Rectal smooth muscle tissue (tissue), 1 donor: ENCODE results near the gene GRIN2D.
A peak's percentile ranks its signal among the peaks of the same experiment; 100 is the strongest.

Source experiments
- H3K27ac ChIP-seq: one replicate; pipeline ENCODE4 v1.7.0; 2013; ENCODE audit warnings: low read depth, low read length, inconsistent platforms
- H3K27me3 ChIP-seq: one replicate; pipeline ENCODE4 v1.7.0; 2013; ENCODE audit warnings: low read length; ENCODE audit not compliant: control insufficient read depth, insufficient read depth
- H3K36me3 ChIP-seq: one replicate; pipeline ENCODE4 v1.7.0; 2013; ENCODE audit warnings: low read length; ENCODE audit not compliant: control insufficient read depth, insufficient read depth
- H3K4me1 ChIP-seq: one replicate; pipeline ENCODE4 v1.7.0; 2013; ENCODE audit warnings: low read length; ENCODE audit not compliant: control insufficient read depth, insufficient read depth
- H3K4me3 ChIP-seq: one replicate; pipeline ENCODE4 v1.7.0; 2013; ENCODE audit warnings: low read length
- H3K9ac ChIP-seq: one replicate; pipeline ENCODE4 v1.7.0; 2013; ENCODE audit warnings: low read length

Gene GRIN2D

DNA sequence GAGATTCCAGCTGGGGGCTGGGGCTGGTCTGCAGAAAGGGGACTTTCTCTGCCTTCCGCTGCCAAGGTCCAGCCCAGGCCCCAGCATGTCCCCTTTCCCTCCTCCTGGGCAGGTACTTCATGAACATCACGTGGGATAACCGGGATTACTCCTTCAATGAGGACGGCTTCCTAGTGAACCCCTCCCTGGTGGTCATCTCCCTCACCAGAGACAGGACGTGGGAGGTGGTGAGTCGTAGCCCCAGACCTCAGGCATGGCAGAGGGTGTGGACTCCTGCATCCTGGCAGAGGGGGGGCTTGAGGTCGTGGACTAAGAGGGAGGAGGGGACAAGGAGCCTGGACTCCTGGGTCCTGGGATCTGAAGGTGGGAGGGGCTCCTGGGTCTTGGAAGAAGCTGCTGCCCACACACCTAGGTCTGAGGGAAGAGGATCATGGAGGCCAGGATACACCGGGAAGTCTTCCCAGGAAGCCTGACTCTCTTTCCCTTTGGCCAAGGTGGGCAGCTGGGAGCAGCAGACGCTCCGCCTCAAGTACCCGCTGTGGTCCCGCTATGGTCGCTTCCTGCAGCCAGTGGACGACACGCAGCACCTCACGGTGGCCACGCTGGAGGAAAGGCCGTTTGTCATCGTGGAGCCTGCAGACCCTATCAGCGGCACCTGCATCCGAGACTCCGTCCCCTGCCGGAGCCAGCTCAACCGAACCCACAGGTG, 20.6 kb downstream of the GRIN2D start:
- Histone ChIP-seq H3K4me3 (no peak overlapping the region), H3K9ac (no peak overlapping the region), H3K27me3 (peaks cover 5% of the 10 kb centered on the region), H3K27ac (no peak overlapping the region), H3K36me3 (no peaks in the 10 kb centered on the region), H3K4me1 (no peaks in the 10 kb centered on the region)

GRCh38 chr19:48415395-48415794, 21.9 kb downstream of the GRIN2D start:
- H3K9ac ChIP-seq = no peak overlapping the region
- H3K36me3 ChIP-seq = no peaks in the 10 kb centered on the region
- H3K27me3 ChIP-seq = peaks cover 5% of the 10 kb centered on the region
- no peak overlapping the region for H3K4me3 ChIP-seq
- H3K4me1 ChIP-seq = no peaks in the 10 kb centered on the region
- H3K27ac ChIP-seq = no peak overlapping the region

- H3K36me3 ChIP-seq = no peaks in the 10 kb centered on the region
- H3K9ac ChIP-seq = no peak overlapping the region
- H3K27ac ChIP-seq = no peak overlapping the region
- H3K4me1 ChIP-seq = no peaks in the 10 kb centered on the region
- H3K27me3 ChIP-seq = peaks cover 5% of the 10 kb centered on the region
- H3K4me3 ChIP-seq = no peak overlapping the region
These were observed 22.3 kb downstream of the GRIN2D start for GRCh38 chr19:48415806-48416221.

DNA sequence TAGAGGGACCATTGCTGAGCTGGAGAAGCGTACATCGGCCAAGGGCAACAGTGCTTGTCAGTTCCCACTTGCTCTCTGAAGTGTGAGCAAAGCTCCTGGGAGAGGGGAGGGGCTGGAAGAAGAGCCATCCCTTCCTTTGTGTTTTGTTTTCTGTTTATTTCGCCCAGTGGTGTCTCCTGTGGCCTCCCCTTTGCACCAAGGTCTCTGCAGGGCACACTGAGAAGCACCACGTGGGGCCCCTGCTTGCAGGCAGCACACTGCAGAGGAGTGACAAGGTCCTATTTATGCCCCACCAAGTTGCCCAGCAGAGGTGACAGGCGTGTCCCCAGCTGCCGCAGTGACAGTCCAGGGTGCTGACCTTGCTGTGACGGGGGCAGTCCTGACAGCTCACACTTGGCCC, 24.0 kb downstream of the GRIN2D start:
- no peak overlapping the region for H3K9ac ChIP-seq
- no peak overlapping the region for H3K4me3 ChIP-seq
- no peak overlapping the region for H3K27ac ChIP-seq
- H3K4me1 ChIP-seq = no peaks in the 10 kb centered on the region
- peaks cover 5% of the 10 kb centered on the region for H3K27me3 ChIP-seq
- H3K36me3 ChIP-seq = no peaks in the 10 kb centered on the region

DNA sequence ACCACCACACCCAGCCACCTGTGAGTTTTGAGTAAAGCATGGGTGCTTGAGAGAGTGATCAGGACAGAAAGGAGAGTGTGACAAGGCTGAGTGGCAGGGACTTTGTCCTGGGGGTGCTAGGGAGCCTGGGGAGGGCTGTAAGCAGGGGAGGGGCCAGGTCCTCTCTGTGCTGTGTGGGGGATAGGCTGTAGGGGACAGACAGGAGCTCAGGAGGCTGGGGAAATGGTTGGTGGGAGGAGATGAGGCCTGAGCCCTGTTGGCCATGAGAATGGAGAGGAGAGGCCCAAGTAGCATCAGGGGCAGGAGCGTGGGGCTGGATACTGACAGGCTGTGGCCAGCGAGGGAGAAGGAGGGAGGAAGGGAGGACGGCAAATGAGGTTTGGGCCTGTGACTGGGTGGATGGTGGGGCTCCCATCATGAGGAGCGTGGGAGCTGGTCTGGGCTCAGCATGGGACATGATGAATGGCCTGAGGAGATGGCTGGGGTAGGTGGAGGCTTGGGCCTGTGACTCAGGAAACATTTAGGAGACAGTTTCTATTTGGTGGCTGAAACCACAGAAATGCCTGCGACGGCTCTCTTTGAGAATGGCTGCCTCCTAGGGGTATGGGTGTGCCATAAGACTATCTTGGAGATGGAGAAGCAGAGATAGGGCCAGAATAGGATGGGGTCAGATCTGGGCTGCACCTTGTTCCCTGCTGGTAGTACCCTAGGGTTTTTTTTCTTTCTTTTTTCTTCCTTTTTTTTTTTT, 25.0 kb downstream of the GRIN2D start:
- Histone ChIP-seq H3K27me3 (peaks cover 5% of the 10 kb centered on the region), H3K9ac (no peak overlapping the region), H3K4me1 (no peaks in the 10 kb centered on the region), H3K4me3 (no peak overlapping the region), H3K27ac (no peak overlapping the region), H3K36me3 (no peaks in the 10 kb centered on the region)

- Histone ChIP-seq H3K27ac (no peak overlapping the region), H3K4me3 (peak overlapping the region; percentile 33), H3K9ac (no peak overlapping the region), H3K27me3 (peaks cover 5% of the 10 kb centered on the region), H3K36me3 (no peaks in the 10 kb centered on the region), H3K4me1 (no peaks in the 10 kb centered on the region)
These were observed 25.9 kb downstream of the GRIN2D start for GRCh38 chr19:48419158-48419920.

DNA sequence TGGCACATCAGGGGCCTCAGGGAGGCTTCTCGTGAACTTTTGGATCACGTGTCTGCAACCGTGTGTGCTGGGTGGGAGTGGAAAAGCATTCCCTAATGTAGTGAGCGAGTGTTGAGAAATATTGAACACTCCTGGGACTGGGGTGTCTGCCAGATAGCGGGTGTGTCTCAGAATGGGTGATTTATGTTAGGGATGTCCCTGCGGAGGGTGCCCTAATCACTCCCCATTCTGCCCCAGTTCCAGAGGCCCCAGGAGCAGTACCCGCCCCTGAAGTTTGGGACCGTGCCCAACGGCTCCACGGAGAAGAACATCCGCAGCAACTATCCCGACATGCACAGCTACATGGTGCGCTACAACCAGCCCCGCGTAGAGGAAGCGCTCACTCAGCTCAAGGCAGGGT, 28.1 kb downstream of the GRIN2D start:
- Histone ChIP-seq H3K9ac (no peak overlapping the region), H3K27me3 (no peaks in the 10 kb centered on the region), H3K4me3 (no peak overlapping the region), H3K36me3 (no peaks in the 10 kb centered on the region), H3K27ac (no peak overlapping the region), H3K4me1 (no peaks in the 10 kb centered on the region)

DNA sequence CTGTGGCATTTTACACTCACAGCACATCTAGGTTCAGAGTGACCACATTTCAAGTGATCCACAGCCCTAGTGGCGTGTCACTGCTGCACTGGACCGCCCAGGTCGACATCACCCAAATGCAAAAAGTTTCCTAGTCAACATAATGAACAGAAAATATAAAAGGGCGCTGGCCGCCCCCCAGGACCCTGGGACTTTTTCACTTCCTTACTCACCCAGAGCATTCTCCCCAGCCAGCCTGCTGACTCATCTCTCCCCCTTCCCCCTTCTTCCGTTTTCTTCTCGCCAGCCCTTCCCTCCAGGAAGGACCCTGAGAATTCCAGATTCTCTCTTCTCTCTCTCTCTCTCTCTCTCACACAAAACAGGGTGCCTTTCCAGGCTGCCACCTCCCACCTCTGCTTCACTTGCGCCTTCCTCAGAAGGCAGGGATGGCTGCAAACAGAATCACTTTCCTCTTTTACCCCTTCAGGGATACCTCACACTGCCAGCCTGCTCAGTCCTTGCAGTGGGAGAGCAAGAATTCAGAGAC, 31.3 kb downstream of the GRIN2D start:
- no peak overlapping the region for H3K9ac ChIP-seq
- H3K27me3 ChIP-seq = no peaks in the 10 kb centered on the region
- H3K4me1 ChIP-seq = no peaks in the 10 kb centered on the region
- no peaks in the 10 kb centered on the region for H3K36me3 ChIP-seq
- H3K27ac ChIP-seq = no peak overlapping the region
- no peak overlapping the region for H3K4me3 ChIP-seq

DNA sequence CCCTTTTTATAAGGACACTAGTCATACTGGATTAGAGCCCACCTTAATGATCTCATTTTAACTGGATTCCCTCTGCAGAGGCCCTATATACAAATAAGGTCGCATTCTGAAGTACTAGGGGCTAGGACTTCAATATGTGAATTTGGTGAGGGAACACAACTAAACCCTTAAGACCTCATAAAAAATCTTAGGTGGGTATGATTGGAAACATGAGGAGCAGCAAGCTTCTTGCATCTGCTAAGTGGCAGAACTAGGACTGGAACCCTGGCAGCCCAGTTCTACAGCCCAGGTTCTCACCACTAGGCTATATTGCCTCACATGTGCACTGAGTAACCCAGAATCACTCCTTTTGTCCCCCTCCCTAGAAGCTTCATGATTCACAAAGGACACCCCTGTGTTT, 35.2 kb downstream of the GRIN2D start:
- Histone ChIP-seq H3K4me3 (no peak overlapping the region), H3K27me3 (no peaks in the 10 kb centered on the region), H3K36me3 (no peaks in the 10 kb centered on the region), H3K27ac (no peak overlapping the region), H3K4me1 (no peaks in the 10 kb centered on the region), H3K9ac (no peak overlapping the region)

DNA sequence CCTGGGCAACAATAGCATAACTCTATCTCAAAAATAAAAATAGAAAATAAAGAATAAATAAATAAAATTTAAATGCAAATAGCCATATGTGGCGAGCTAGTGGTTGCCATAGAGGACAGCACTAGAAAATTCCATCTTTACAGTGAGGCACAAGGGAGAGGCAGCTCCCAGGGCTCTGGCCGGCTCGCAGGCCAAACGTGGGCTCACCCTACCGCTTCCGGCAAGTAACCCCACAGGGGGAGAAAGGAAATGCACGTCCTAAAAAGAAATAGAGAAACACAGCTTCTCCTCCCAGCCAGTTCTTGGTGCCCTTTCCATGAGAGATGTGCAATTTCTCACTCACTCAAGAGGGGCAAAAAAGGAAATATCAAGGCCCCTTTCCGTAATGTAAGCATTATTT, 39.9 kb downstream of the GRIN2D start:
- Histone ChIP-seq H3K4me3 (no peak overlapping the region), H3K36me3 (no peaks in the 10 kb centered on the region), H3K4me1 (no peaks in the 10 kb centered on the region), H3K9ac (no peak overlapping the region), H3K27ac (no peak overlapping the region), H3K27me3 (peaks cover 4% of the 10 kb centered on the region)

DNA sequence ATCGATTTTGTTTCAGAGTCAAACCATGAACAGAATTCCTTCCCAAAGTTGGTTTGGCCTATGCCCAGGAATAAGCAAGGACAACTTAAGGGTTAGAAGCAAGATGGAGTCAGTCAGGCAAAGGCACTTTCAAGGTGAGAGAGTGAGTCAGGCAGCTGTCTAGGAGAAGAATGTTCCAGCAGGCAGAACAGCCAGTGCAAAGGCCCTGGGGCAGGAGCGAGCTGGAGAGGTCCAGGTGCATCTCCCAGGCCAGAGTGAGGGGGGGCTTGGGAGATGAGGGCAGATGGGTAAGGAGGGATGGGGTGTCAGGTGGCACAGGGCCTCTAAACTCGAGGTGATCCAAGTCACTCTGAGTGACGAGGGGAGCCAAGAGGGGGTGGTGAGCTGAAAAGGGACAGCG, 43.1 kb downstream of the GRIN2D start:
- Histone ChIP-seq H3K27ac (no peak overlapping the region), H3K4me1 (no peaks in the 10 kb centered on the region), H3K4me3 (no peak overlapping the region), H3K36me3 (no peaks in the 10 kb centered on the region), H3K27me3 (peaks cover 6% of the 10 kb centered on the region), H3K9ac (no peak overlapping the region)

DNA sequence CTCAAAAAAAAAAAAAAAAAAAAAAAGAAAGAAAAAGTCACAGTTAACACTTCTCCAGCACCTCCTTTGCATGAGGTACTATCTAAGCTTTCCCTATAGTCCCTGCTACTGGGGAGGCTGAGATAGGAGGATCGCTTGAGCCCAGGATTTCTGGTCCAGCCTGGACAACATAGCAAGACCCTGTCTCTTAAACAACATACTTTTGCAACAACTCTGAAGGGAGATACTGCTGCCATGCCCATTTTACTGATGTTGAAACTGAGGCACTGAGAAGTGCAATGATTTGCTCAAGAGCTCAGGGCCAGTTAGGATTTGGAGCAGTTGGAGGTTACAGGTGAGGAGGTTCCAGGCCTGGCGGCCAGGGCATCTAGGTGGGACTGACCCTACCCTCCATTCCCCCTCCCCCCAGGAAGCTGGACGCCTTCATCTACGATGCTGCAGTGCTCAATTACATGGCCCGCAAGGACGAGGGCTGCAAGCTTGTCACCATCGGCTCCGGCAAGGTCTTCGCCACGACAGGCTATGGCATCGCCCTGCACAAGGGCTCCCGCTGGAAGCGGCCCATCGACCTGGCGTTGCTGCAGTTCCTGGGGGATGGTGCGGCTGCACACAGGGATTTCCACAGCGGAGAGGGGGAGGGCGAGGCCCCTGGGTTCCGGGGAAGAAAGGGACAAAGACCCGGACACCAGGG, 48.0 kb downstream of the GRIN2D start:
- H3K9ac ChIP-seq = no peak overlapping the region
- no peaks in the 10 kb centered on the region for H3K36me3 ChIP-seq
- H3K4me1 ChIP-seq = peaks cover 8% of the 10 kb centered on the region
- H3K27ac ChIP-seq = no peak overlapping the region
- H3K27me3 ChIP-seq = peaks cover 18% of the 10 kb centered on the region
- no peak overlapping the region for H3K4me3 ChIP-seq
